Activated naive CD4-positive, alpha-beta T cell treated with anti-CD3 and anti-CD28 coated beads, Interleukin-2, amount 50 U/mL, for 24 hours (primary cell): ENCODE data around the gene ABCC5.

Experiments
- H3K27ac Mint-ChIP-seq: one replicate; pipeline ENCODE4 v1.8.0; 2021; ENCODE audit warnings: mild to moderate bottlenecking, mixed read lengths
- H3K27me3 Mint-ChIP-seq: one replicate; pipeline ENCODE4 v1.8.0; 2021; ENCODE audit warnings: mixed read lengths
- H3K36me3 Mint-ChIP-seq: one replicate; pipeline ENCODE4 v1.8.0; 2021; ENCODE audit warnings: mixed read lengths
- H3K4me1 Mint-ChIP-seq: one replicate; pipeline ENCODE4 v1.8.0; 2021; ENCODE audit warnings: mixed read lengths
- H3K4me3 Mint-ChIP-seq: one replicate; pipeline ENCODE4 v1.8.0; 2021; ENCODE audit warnings: mild to moderate bottlenecking, mixed read lengths
- H3K9me3 Mint-ChIP-seq: one replicate; pipeline ENCODE4 v1.8.0; 2021; ENCODE audit warnings: mixed read lengths

ABCC5 gene

GRCh38 chr3:184003187-184003967, 14.3 kb downstream of the ABCC5 start:
- H3K9me3 Mint-ChIP-seq, result no peaks in the 10 kb centered on the region
- no peaks in the 10 kb centered on the region for H3K27me3 Mint-ChIP-seq
- H3K27ac Mint-ChIP-seq, result no peak overlapping the region
- peaks cover 8% of the 10 kb centered on the region for H3K36me3 Mint-ChIP-seq
- peaks cover 11% of the 10 kb centered on the region for H3K4me1 Mint-ChIP-seq
- no peak overlapping the region for H3K4me3 Mint-ChIP-seq

GRCh38 chr3:184002469-184002868, 15.2 kb downstream of the ABCC5 start:
- peaks cover 11% of the 10 kb centered on the region for H3K4me1 Mint-ChIP-seq
- H3K4me3 Mint-ChIP-seq, result no peak overlapping the region
- no peaks in the 10 kb centered on the region for H3K27me3 Mint-ChIP-seq
- H3K9me3 Mint-ChIP-seq, result no peaks in the 10 kb centered on the region
- H3K36me3 Mint-ChIP-seq, result peaks cover 6% of the 10 kb centered on the region
- H3K27ac Mint-ChIP-seq, result no peak overlapping the region

- H3K4me1 Mint-ChIP-seq, result peaks cover 11% of the 10 kb centered on the region
- peaks cover 7% of the 10 kb centered on the region for H3K36me3 Mint-ChIP-seq
- no peaks in the 10 kb centered on the region for H3K27me3 Mint-ChIP-seq
- no peak overlapping the region for H3K4me3 Mint-ChIP-seq
- H3K9me3 Mint-ChIP-seq, result no peaks in the 10 kb centered on the region
- no peak overlapping the region for H3K27ac Mint-ChIP-seq
These were observed 15.9 kb downstream of the ABCC5 start for GRCh38 chr3:184001761-184002160.

- Mint-ChIP-seq H3K4me1 (no peaks in the 10 kb centered on the region), H3K9me3 (no peaks in the 10 kb centered on the region), H3K27ac (no peak overlapping the region), H3K4me3 (no peak overlapping the region), H3K27me3 (no peaks in the 10 kb centered on the region), H3K36me3 (peaks cover 5% of the 10 kb centered on the region)
These were observed 26.3 kb downstream of the ABCC5 start for GRCh38 chr3:183991403-183991802.

GRCh38 chr3:183988216-183988790, 29.4 kb downstream of the ABCC5 start:
- Mint-ChIP-seq H3K4me1 (no peaks in the 10 kb centered on the region), H3K9me3 (no peaks in the 10 kb centered on the region), H3K4me3 (no peak overlapping the region), H3K36me3 (peaks cover 7% of the 10 kb centered on the region), H3K27ac (no peak overlapping the region), H3K27me3 (no peaks in the 10 kb centered on the region)

- Mint-ChIP-seq H3K27me3 (no peaks in the 10 kb centered on the region), H3K27ac (no peak overlapping the region), H3K36me3 (peaks cover 10% of the 10 kb centered on the region), H3K9me3 (no peaks in the 10 kb centered on the region), H3K4me3 (no peak overlapping the region), H3K4me1 (no peaks in the 10 kb centered on the region)
These were observed 30.6 kb downstream of the ABCC5 start for GRCh38 chr3:183987000-183987600.

- Mint-ChIP-seq H3K4me3 (no peak overlapping the region), H3K4me1 (no peaks in the 10 kb centered on the region), H3K36me3 (peaks cover 15% of the 10 kb centered on the region), H3K27ac (no peak overlapping the region), H3K9me3 (no peaks in the 10 kb centered on the region), H3K27me3 (no peaks in the 10 kb centered on the region)
These were observed 32.6 kb downstream of the ABCC5 start for GRCh38 chr3:183984749-183985729.

GRCh38 chr3:183984127-183984740, 33.5 kb downstream of the ABCC5 start:
- no peaks in the 10 kb centered on the region for H3K4me1 Mint-ChIP-seq
- no peaks in the 10 kb centered on the region for H3K27me3 Mint-ChIP-seq
- H3K4me3 Mint-ChIP-seq, result no peak overlapping the region
- no peak overlapping the region for H3K27ac Mint-ChIP-seq
- H3K9me3 Mint-ChIP-seq, result no peaks in the 10 kb centered on the region
- peaks cover 15% of the 10 kb centered on the region for H3K36me3 Mint-ChIP-seq

GRCh38 chr3:183981990-183982644, 35.6 kb downstream of the ABCC5 start:
- Mint-ChIP-seq H3K4me1 (no peaks in the 10 kb centered on the region), H3K36me3 (peaks cover 14% of the 10 kb centered on the region), H3K27ac (no peak overlapping the region), H3K27me3 (no peaks in the 10 kb centered on the region), H3K4me3 (no peak overlapping the region), H3K9me3 (no peaks in the 10 kb centered on the region)

GRCh38 chr3:183980403-183980802, 37.3 kb downstream of the ABCC5 start:
- Mint-ChIP-seq H3K4me1 (no peaks in the 10 kb centered on the region), H3K4me3 (no peak overlapping the region), H3K27ac (no peak overlapping the region), H3K27me3 (no peaks in the 10 kb centered on the region), H3K36me3 (peaks cover 14% of the 10 kb centered on the region), H3K9me3 (no peaks in the 10 kb centered on the region)

GRCh38 chr3:183975981-183976662, 41.6 kb downstream of the ABCC5 start:
- H3K27ac Mint-ChIP-seq, result no peak overlapping the region
- no peaks in the 10 kb centered on the region for H3K9me3 Mint-ChIP-seq
- no peaks in the 10 kb centered on the region for H3K27me3 Mint-ChIP-seq
- peaks cover 13% of the 10 kb centered on the region for H3K36me3 Mint-ChIP-seq
- H3K4me3 Mint-ChIP-seq, result no peak overlapping the region
- no peaks in the 10 kb centered on the region for H3K4me1 Mint-ChIP-seq

GRCh38 chr3:183968666-183969245, 48.9 kb downstream of the ABCC5 start:
- Mint-ChIP-seq H3K4me3 (no peak overlapping the region), H3K36me3 (peaks cover 3% of the 10 kb centered on the region), H3K27me3 (no peaks in the 10 kb centered on the region), H3K27ac (no peak overlapping the region), H3K9me3 (no peaks in the 10 kb centered on the region), H3K4me1 (no peaks in the 10 kb centered on the region)

GRCh38 chr3:183967693-183968092, 50.0 kb downstream of the ABCC5 start:
- Mint-ChIP-seq H3K9me3 (no peaks in the 10 kb centered on the region), H3K4me3 (no peak overlapping the region), H3K4me1 (no peaks in the 10 kb centered on the region), H3K27me3 (no peaks in the 10 kb centered on the region), H3K36me3 (peaks cover 5% of the 10 kb centered on the region), H3K27ac (no peak overlapping the region)

GRCh38 chr3:183966361-183966791, 51.3 kb downstream of the ABCC5 start:
- Mint-ChIP-seq H3K27ac (no peak overlapping the region), H3K4me3 (no peak overlapping the region), H3K4me1 (no peaks in the 10 kb centered on the region), H3K9me3 (no peaks in the 10 kb centered on the region), H3K27me3 (no peaks in the 10 kb centered on the region), H3K36me3 (peaks cover 5% of the 10 kb centered on the region)
